Activated T-helper 2 cell treated with anti-CD3 and anti-CD28 coated beads, Interferon-gamma antibody, Interleukin-2, Interleukin-4, amounts not matched to agents 10 μg/mL and 5 μg/mL and 100 μg/mL, durations not matched to agents 14 hours and 24 hours and 36 hours (primary cell): ENCODE results near the gene CLIC5. TPM values are rescaled to one million over a fixed set of nuclear protein-coding genes. Genes with fewer than 3 reads are reported as not detected.
"Not testable (repeated sequence)": the region's sequence is repeated elsewhere in the genome, so short reads cannot be mapped to it uniquely, and the experiment has no call there.

Experiments
- DNase-seq: peaks from one replicate; pipeline ENCODE4 v3.0.0; 2021; ENCODE audit warnings: low spot score
- H3K27ac Mint-ChIP-seq: one replicate; pipeline ENCODE4 v1.8.0; 2021; ENCODE audit warnings: mixed read lengths
- H3K27me3 Mint-ChIP-seq: one replicate; pipeline ENCODE4 v1.8.0; 2021; ENCODE audit warnings: low read depth, mixed read lengths
- H3K36me3 Mint-ChIP-seq: one replicate; pipeline ENCODE4 v1.8.0; 2021; ENCODE audit warnings: low read depth, mixed read lengths
- H3K4me1 Mint-ChIP-seq: one replicate; pipeline ENCODE4 v1.8.0; 2021; ENCODE audit warnings: low read depth, mixed read lengths
- H3K4me3 Mint-ChIP-seq: one replicate; pipeline ENCODE4 v1.8.0; 2021; ENCODE audit warnings: low read depth, mild to moderate bottlenecking, moderate library complexity, mixed read lengths
- H3K9me3 Mint-ChIP-seq: one replicate; pipeline ENCODE4 v1.8.0; 2021; ENCODE audit warnings: mixed read lengths
- intact Hi-C: fragments of 100-400 bp; cut with micrococcal nuclease; formaldehyde crosslinking; loops from one replicate; pipeline ENCODE4 v1.15.1; 2023
- total RNA-seq: library from RNA; stranded (reverse); gene quantifications from 2 replicates; pipeline ENCODE4 v1.2.3, GENCODE V29; 2022

The CLIC5 gene
- total RNA-seq, 1 donor from 2014 or later, result 3.8 TPM

- H3K27ac Mint-ChIP-seq, result no peak overlapping the region
- no peaks in the 10 kb centered on the region for H3K36me3 Mint-ChIP-seq
- no peaks in the 10 kb centered on the region for H3K9me3 Mint-ChIP-seq
- no peak overlapping the region for H3K4me3 Mint-ChIP-seq
- intact Hi-C loops, result no loop called here
- H3K27me3 Mint-ChIP-seq, result peaks cover 4% of the 10 kb centered on the region
- H3K4me1 Mint-ChIP-seq, result peaks cover 5% of the 10 kb centered on the region
- no peak for DNase-seq
Observed at GRCh38 chr6:45947807-45948206, 67.9 kb downstream of the CLIC5 start.

GRCh38 chr6:45946887-45947286 is 68.8 kb downstream of the CLIC5 start:
- H3K9me3 Mint-ChIP-seq, result no peaks in the 10 kb centered on the region
- intact Hi-C loops, result no loop called here
- no peak overlapping the region for H3K4me3 Mint-ChIP-seq
- peaks cover 5% of the 10 kb centered on the region for H3K4me1 Mint-ChIP-seq
- H3K36me3 Mint-ChIP-seq, result no peaks in the 10 kb centered on the region
- H3K27me3 Mint-ChIP-seq, result peaks cover 4% of the 10 kb centered on the region
- DNase-seq, result no peak
- no peak overlapping the region for H3K27ac Mint-ChIP-seq

GRCh38 chr6:45946352-45946751 is 69.3 kb downstream of the CLIC5 start:
- no peak overlapping the region for H3K27ac Mint-ChIP-seq
- H3K9me3 Mint-ChIP-seq, result no peaks in the 10 kb centered on the region
- intact Hi-C loops, result no loop called here
- peaks cover 5% of the 10 kb centered on the region for H3K4me1 Mint-ChIP-seq
- H3K36me3 Mint-ChIP-seq, result no peaks in the 10 kb centered on the region
- H3K4me3 Mint-ChIP-seq, result no peak overlapping the region
- DNase-seq, result no peak
- H3K27me3 Mint-ChIP-seq, result peaks cover 4% of the 10 kb centered on the region

GRCh38 chr6:45942953-45943352 is 72.7 kb downstream of the CLIC5 start:
- H3K4me1 Mint-ChIP-seq, result peaks cover 7% of the 10 kb centered on the region
- no peaks in the 10 kb centered on the region for H3K36me3 Mint-ChIP-seq
- intact Hi-C loops, result no loop called here
- DNase-seq, result no peak
- no peaks in the 10 kb centered on the region for H3K9me3 Mint-ChIP-seq
- H3K27me3 Mint-ChIP-seq, result no peaks in the 10 kb centered on the region
- H3K27ac Mint-ChIP-seq, result no peak overlapping the region
- no peak overlapping the region for H3K4me3 Mint-ChIP-seq

GRCh38 chr6:45933855-45934254 is 81.8 kb downstream of the CLIC5 start:
- Mint-ChIP-seq H3K36me3 (no peaks in the 10 kb centered on the region), H3K27ac (no peak overlapping the region), H3K27me3 (no peaks in the 10 kb centered on the region), H3K4me1 (peaks cover 3% of the 10 kb centered on the region), H3K4me3 (no peak overlapping the region), H3K9me3 (no peaks in the 10 kb centered on the region)
- DNase-seq, result no peak
- intact Hi-C loops, result loop anchor here (5.0 to 10.0 kb wide), 2 partner anchors 161 to 478 kb away; no protein-coding TSS in a partner anchor

GRCh38 chr6:45931232-45931631 is 84.4 kb downstream of the CLIC5 start:
- H3K4me3 Mint-ChIP-seq, result no peak overlapping the region
- DNase-seq, result no peak
- no peaks in the 10 kb centered on the region for H3K9me3 Mint-ChIP-seq
- intact Hi-C loops, result loop anchor here (5.0 to 10.0 kb wide), 2 partner anchors 164 to 481 kb away; no protein-coding TSS in a partner anchor
- peaks cover 20% of the 10 kb centered on the region for H3K4me1 Mint-ChIP-seq
- no peaks in the 10 kb centered on the region for H3K36me3 Mint-ChIP-seq
- H3K27ac Mint-ChIP-seq, result no peak overlapping the region
- H3K27me3 Mint-ChIP-seq, result no peaks in the 10 kb centered on the region

GRCh38 chr6:45930420-45931040 is 85.1 kb downstream of the CLIC5 start:
- H3K9me3 Mint-ChIP-seq, result no peaks in the 10 kb centered on the region
- no peaks in the 10 kb centered on the region for H3K27me3 Mint-ChIP-seq
- H3K36me3 Mint-ChIP-seq, result no peaks in the 10 kb centered on the region
- DNase-seq, result peak; percentile 33
- peaks cover 23% of the 10 kb centered on the region for H3K4me1 Mint-ChIP-seq
- intact Hi-C loops, result loop anchor here (5.0 to 10.0 kb wide), 2 partner anchors 164 to 482 kb away; no protein-coding TSS in a partner anchor
- H3K27ac Mint-ChIP-seq, result no peak overlapping the region
- H3K4me3 Mint-ChIP-seq, result no peak overlapping the region

GRCh38 chr6:45929421-45930361 is 86.0 kb downstream of the CLIC5 start:
- Mint-ChIP-seq H3K9me3 (no peaks in the 10 kb centered on the region), H3K4me3 (no peak overlapping the region), H3K27me3 (no peaks in the 10 kb centered on the region), H3K4me1 (peaks cover 26% of the 10 kb centered on the region), H3K27ac (no peak overlapping the region), H3K36me3 (no peaks in the 10 kb centered on the region)
- DNase-seq, result no peak
- intact Hi-C loops, result loop anchor here (5.0 to 10.0 kb wide), 3 partner anchors 165 to 995 kb away; no protein-coding TSS in a partner anchor

GRCh38 chr6:45928721-45929305 is 86.8 kb downstream of the CLIC5 start:
- Mint-ChIP-seq H3K4me3 (no peak overlapping the region), H3K27me3 (no peaks in the 10 kb centered on the region), H3K27ac (peak overlapping the region; percentile 5), H3K36me3 (no peaks in the 10 kb centered on the region), H3K9me3 (no peaks in the 10 kb centered on the region), H3K4me1 (peaks cover 34% of the 10 kb centered on the region)
- no peak for DNase-seq
- intact Hi-C loops, result loop anchor here (10.0 kb wide), 1 partner anchor 994 kb away; no protein-coding TSS in a partner anchor

GRCh38 chr6:45927421-45928320 is 88.0 kb downstream of the CLIC5 start:
- H3K9me3 Mint-ChIP-seq, result no peaks in the 10 kb centered on the region
- DNase-seq, result no peak
- H3K4me3 Mint-ChIP-seq, result no peak overlapping the region
- no peak overlapping the region for H3K27ac Mint-ChIP-seq
- H3K4me1 Mint-ChIP-seq, result peaks cover 46% of the 10 kb centered on the region
- no peaks in the 10 kb centered on the region for H3K27me3 Mint-ChIP-seq
- intact Hi-C loops, result loop anchor here (10.0 kb wide), 1 partner anchor 993 kb away; no protein-coding TSS in a partner anchor
- no peaks in the 10 kb centered on the region for H3K36me3 Mint-ChIP-seq

GRCh38 chr6:45926423-45926822 is 89.2 kb downstream of the CLIC5 start:
- H3K4me3 Mint-ChIP-seq, H3K27ac Mint-ChIP-seq, H3K9me3 Mint-ChIP-seq, H3K36me3 Mint-ChIP-seq, H3K27me3 Mint-ChIP-seq, DNase-seq: not testable (repeated sequence)
- intact Hi-C loops, result loop anchor here (10.0 kb wide), 1 partner anchor 992 kb away; no protein-coding TSS in a partner anchor
- H3K4me1 Mint-ChIP-seq, result peaks cover 58% of the 10 kb centered on the region
